ENCODE results near the gene TCF3.

Gene TCF3

GRCh38 chr19:1661995-1662394 is 9.6 kb upstream of the TCF3 start:
- no peaks in the 10 kb centered on the region for H4K20me1 ChIP-seq (ENCODE audit: insufficient read depth)
- no peak for TF ChIP-seq CTCF (conservative IDR thresholded peaks at IDR 0.05; ENCODE audit: low read depth, low read length)
- H2AFZ ChIP-seq (ENCODE audit: low read depth), result no peak overlapping the region
- no peak overlapping the region for H3K4me2 ChIP-seq
- H3K27ac ChIP-seq, result no peak overlapping the region
- no peak overlapping the region for H3K4me3 ChIP-seq (IDR thresholded peaks at IDR 0.05; ENCODE audit: insufficient read depth, low read depth, low read length)
- no peaks in the 10 kb centered on the region for H3K36me3 ChIP-seq (ENCODE audit: insufficient read depth)
- H3K4me1 ChIP-seq (ENCODE audit: low read depth, poor library complexity, severe bottlenecking), result peaks cover 9% of the 10 kb centered on the region
- H3K27me3 ChIP-seq (ENCODE audit: insufficient read depth, low read depth), result peaks cover 9% of the 10 kb centered on the region; the same call in 1 of the 2 replicates
- H3K79me2 ChIP-seq (ENCODE audit: insufficient read depth, low read depth), result no peaks in the 10 kb centered on the region
- H3K9ac ChIP-seq, result no peak overlapping the region

- Histone ChIP-seq H3K79me2 (ENCODE audit: insufficient read depth, low read depth) (no peaks in the 10 kb centered on the region), H3K27me3 (ENCODE audit: insufficient read depth, low read depth) (peaks cover 12% of the 10 kb centered on the region; the same call in 1 of the 2 replicates), H3K4me3 (IDR thresholded peaks at IDR 0.05; ENCODE audit: insufficient read depth, low read depth, low read length) (no peak overlapping the region), H3K4me1 (ENCODE audit: low read depth, poor library complexity, severe bottlenecking) (no peaks in the 10 kb centered on the region), H3K36me3 (ENCODE audit: insufficient read depth) (no peaks in the 10 kb centered on the region), H3K4me2 (no peak overlapping the region), H4K20me1 (ENCODE audit: insufficient read depth) (no peaks in the 10 kb centered on the region), H3K9ac (no peak overlapping the region), H2AFZ (ENCODE audit: low read depth) (no peak overlapping the region), H3K27ac (no peak overlapping the region)
- no peak for TF ChIP-seq CTCF (conservative IDR thresholded peaks at IDR 0.05; ENCODE audit: low read depth, low read length)
Measured at GRCh38 chr19:1659084-1659427, 6.6 kb upstream of the TCF3 start.

- Histone ChIP-seq H3K4me1 (ENCODE audit: low read depth, poor library complexity, severe bottlenecking) (peaks cover 4% of the 10 kb centered on the region), H3K9ac (no peak overlapping the region), H3K27me3 (ENCODE audit: insufficient read depth, low read depth) (peaks cover 12% of the 10 kb centered on the region; the same call in 1 of the 2 replicates), H2AFZ (ENCODE audit: low read depth) (no peak overlapping the region), H3K27ac (no peak overlapping the region), H3K79me2 (ENCODE audit: insufficient read depth, low read depth) (no peaks in the 10 kb centered on the region), H3K4me3 (IDR thresholded peaks at IDR 0.05; ENCODE audit: insufficient read depth, low read depth, low read length) (no peak overlapping the region), H3K4me2 (no peak overlapping the region), H4K20me1 (ENCODE audit: insufficient read depth) (no peaks in the 10 kb centered on the region), H3K36me3 (ENCODE audit: insufficient read depth) (no peaks in the 10 kb centered on the region)
- TF ChIP-seq CTCF (conservative IDR thresholded peaks at IDR 0.05; ENCODE audit: low read depth, low read length), result no peak
Measured at GRCh38 chr19:1658150-1659083, 6.0 kb upstream of the TCF3 start.

GRCh38 chr19:1657746-1658145 is 5.3 kb upstream of the TCF3 start:
- H3K79me2 ChIP-seq (ENCODE audit: insufficient read depth, low read depth), result no peaks in the 10 kb centered on the region
- H3K27ac ChIP-seq, result no peak overlapping the region
- no peak overlapping the region for H3K4me2 ChIP-seq
- no peak overlapping the region for H2AFZ ChIP-seq (ENCODE audit: low read depth)
- H3K4me3 ChIP-seq (IDR thresholded peaks at IDR 0.05; ENCODE audit: insufficient read depth, low read depth, low read length), result no peak overlapping the region
- H3K27me3 ChIP-seq (ENCODE audit: insufficient read depth, low read depth), result peaks cover 12% of the 10 kb centered on the region; the same call in 1 of the 2 replicates
- no peak for TF ChIP-seq CTCF (conservative IDR thresholded peaks at IDR 0.05; ENCODE audit: low read depth, low read length)
- H3K9ac ChIP-seq, result no peak overlapping the region
- no peaks in the 10 kb centered on the region for H3K36me3 ChIP-seq (ENCODE audit: insufficient read depth)
- no peaks in the 10 kb centered on the region for H4K20me1 ChIP-seq (ENCODE audit: insufficient read depth)
- H3K4me1 ChIP-seq (ENCODE audit: low read depth, poor library complexity, severe bottlenecking), result peaks cover 4% of the 10 kb centered on the region
